ENCODE measurements around the gene ROR2.

Gene ROR2

DNA sequence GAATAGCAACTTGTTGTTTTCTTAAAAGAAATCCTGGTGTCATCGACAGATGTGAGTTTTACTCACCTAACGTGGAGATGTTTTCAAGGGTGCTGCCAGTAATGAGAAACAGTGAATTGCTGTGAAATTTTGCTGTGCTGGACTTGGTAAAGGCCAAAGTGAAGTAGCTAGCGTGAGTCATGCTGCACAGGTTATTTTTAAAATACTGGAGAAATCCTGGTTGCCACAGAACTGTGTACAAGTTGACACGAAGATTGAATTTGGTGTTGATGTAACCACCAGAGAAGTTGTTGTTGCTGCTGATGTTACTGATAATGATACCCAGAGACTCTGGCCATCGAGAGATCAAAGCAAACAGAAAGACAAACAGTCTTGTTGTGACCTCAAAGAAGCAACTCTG lies 338.4 kb downstream of the ROR2 start:
- ChIA-PET POLR2A (no interaction called here), CTCF (no interaction called here)
- no peak overlapping the region for H3K4me3 ChIP-seq (ENCODE audit: low read depth, low read length)
- DNase-seq (ENCODE audit: low read depth, low spot score), result no peak
- TF ChIP-seq, protein P1, sequence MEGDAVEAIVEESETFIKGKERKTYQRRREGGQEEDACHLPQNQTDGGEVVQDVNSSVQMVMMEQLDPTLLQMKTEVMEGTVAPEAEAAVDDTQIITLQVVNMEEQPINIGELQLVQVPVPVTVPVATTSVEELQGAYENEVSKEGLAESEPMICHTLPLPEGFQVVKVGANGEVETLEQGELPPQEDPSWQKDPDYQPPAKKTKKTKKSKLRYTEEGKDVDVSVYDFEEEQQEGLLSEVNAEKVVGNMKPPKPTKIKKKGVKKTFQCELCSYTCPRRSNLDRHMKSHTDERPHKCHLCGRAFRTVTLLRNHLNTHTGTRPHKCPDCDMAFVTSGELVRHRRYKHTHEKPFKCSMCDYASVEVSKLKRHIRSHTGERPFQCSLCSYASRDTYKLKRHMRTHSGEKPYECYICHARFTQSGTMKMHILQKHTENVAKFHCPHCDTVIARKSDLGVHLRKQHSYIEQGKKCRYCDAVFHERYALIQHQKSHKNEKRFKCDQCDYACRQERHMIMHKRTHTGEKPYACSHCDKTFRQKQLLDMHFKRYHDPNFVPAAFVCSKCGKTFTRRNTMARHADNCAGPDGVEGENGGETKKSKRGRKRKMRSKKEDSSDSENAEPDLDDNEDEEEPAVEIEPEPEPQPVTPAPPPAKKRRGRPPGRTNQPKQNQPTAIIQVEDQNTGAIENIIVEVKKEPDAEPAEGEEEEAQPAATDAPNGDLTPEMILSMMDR (IDR thresholded peaks at IDR 0.05; ENCODE audit: insufficient read depth, low read length, missing control alignments), result no peak

DNA sequence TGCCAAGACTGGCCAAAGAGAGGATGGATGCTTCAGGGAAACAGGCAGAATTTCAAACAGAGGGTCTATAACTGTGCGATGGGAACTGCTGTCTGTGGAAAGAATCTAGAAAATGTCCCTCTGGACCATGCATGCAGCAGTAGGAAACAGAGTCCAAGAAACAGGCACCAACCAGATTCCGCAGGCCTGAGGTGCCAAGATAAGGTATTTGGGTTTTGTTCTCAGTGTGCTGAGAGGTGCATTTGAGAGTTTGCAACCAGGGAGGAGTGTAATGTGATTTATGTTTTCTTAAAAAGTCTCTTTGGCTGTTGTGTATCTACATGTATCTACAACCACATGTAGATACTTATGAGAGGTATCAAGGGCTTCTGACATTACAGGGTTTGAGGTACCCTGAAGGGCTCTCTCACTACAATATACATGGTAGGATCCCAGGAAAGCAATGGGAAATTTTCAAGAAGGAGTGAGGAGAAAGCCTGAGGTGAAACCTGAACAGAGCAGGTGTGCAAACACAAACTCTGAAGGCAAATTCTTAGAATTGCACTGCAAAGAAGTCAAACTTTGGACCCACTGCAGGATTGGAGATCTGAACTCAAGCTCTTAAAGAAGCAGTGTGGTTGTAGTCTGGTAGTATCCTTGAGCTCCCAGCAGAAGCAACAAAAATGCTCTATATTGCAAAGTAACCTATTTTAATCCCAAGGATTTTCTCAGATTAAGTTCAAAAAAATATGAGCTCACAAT lies 343.6 kb downstream of the ROR2 start:
- DNase-seq (ENCODE audit: low read depth, low spot score), result no peak
- POLR2A ChIA-PET, result no interaction called here
- CTCF ChIA-PET, result interaction anchor here (1.2 kb wide), 1 partner anchor 11 kb away, joined by 3 read pairs; no protein-coding TSS in a partner anchor
- H3K4me3 ChIP-seq (ENCODE audit: low read depth, low read length), result no peak overlapping the region
- TF ChIP-seq, protein P1 (IDR thresholded peaks at IDR 0.05; ENCODE audit: insufficient read depth, low read length, missing control alignments), result no peak

DNA sequence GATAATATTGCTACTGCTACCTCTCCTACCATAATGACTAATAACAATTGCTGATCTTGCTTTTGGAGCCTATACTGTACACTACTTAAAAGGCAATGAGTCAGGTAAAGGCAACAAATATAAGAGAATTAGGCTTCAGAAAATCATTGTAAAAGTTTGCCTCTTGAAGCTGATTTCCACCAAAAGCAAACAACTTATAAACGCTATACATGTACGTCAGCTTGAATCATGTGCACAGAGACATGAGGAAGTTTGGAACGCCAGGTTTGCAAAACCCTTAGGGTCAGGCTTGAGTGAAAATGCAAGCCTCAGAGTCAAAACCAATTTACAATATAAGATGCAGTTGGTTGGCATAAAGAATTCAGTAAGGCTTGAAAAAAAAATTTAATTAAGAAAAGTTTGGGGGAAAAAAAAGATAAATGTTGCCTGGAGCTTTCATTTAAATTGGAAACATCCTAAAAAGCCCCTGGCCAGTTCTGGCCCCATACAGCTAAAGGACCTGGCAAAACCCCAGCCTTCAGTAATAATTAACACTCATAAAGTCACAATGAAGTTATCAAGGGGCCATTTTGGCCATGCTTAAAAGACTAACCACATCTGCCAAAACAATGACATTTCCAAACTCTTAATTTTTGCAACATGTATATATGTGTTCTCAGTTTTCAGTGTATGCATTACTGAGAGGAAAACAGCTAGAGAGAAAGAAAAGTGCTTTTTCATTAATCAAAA lies 345.4 kb downstream of the ROR2 start:
- POLR2A ChIA-PET, result no interaction called here
- CTCF ChIA-PET, result interaction anchor here (1.0 kb wide), 1 partner anchor 29 kb away, joined by 3 read pairs; no protein-coding TSS in a partner anchor
- TF ChIP-seq, protein P1 (IDR thresholded peaks at IDR 0.05; ENCODE audit: insufficient read depth, low read length, missing control alignments), result no peak
- H3K4me3 ChIP-seq (ENCODE audit: low read depth, low read length), result no peak overlapping the region
- DNase-seq (ENCODE audit: low read depth, low spot score), result no peak

GRCh38 chr9:91603932-91604331 lies 346.1 kb downstream of the ROR2 start:
- CTCF ChIA-PET, result interaction anchor here (1.0 kb wide), 1 partner anchor 28 kb away, joined by 3 read pairs; no protein-coding TSS in a partner anchor
- POLR2A ChIA-PET, result no interaction called here
- TF ChIP-seq, protein P1 (IDR thresholded peaks at IDR 0.05; ENCODE audit: insufficient read depth, low read length, missing control alignments), result no peak
- H3K4me3 ChIP-seq (ENCODE audit: low read depth, low read length), result no peak overlapping the region
- DNase-seq (ENCODE audit: low read depth, low spot score), result no peak

- ChIA-PET POLR2A (no interaction called here), CTCF (no interaction called here)
- TF ChIP-seq, protein P1 (IDR thresholded peaks at IDR 0.05; ENCODE audit: insufficient read depth, low read length, missing control alignments), result no peak
- H3K4me3 ChIP-seq (ENCODE audit: low read depth, low read length), result no peak overlapping the region
- no peak for DNase-seq (ENCODE audit: low read depth, low spot score)
Observed at GRCh38 chr9:91599564-91599963, 350.5 kb downstream of the ROR2 start.

- ChIA-PET CTCF (no interaction called here), POLR2A (no interaction called here)
- TF ChIP-seq, protein P1 (IDR thresholded peaks at IDR 0.05; ENCODE audit: insufficient read depth, low read length, missing control alignments), result no peak
- no peak for DNase-seq (ENCODE audit: low read depth, low spot score)
- H3K4me3 ChIP-seq (ENCODE audit: low read depth, low read length), result no peak overlapping the region
Observed at GRCh38 chr9:91591627-91592026, 358.4 kb downstream of the ROR2 start.
